Liver (tissue), 9 donors: ENCODE results near the gene ORC6. TPM values are rescaled to one million over a fixed set of nuclear protein-coding genes. Genes with fewer than 3 reads are reported as not detected.

ENCODE experiments used
- DNase-seq: peaks from one replicate; pipeline ENCODE4 v3.0.0-alpha.2; 2017; ENCODE audit warnings: low spot score
- H3K27ac ChIP-seq, 2 donors: one replicate each; pipeline ENCODE4 v1.7.0; 2013; ENCODE audit warnings: inconsistent platforms in 2 of 2, low read length in 2 of 2, control low read depth in 1 of 2, low read depth in 1 of 2, mild to moderate bottlenecking in 1 of 2
- H3K27me3 ChIP-seq, 4 donors: one replicate each; pipeline versions ENCODE4 v1.6.1 to v1.7.0; 2013; ENCODE audit warnings: low read length in 3 of 4, inconsistent platforms in 1 of 4, mild to moderate bottlenecking in 1 of 4, moderate library complexity in 1 of 4; ENCODE audit not compliant: control insufficient read depth in 4 of 4, insufficient read depth in 4 of 4
- H3K36me3 ChIP-seq, 4 donors: one replicate each; pipeline versions ENCODE4 v1.6.1 to v1.7.0; 2013; ENCODE audit warnings: low read length in 3 of 4, mild to moderate bottlenecking in 3 of 4, low read depth in 1 of 4, moderate library complexity in 1 of 4; ENCODE audit not compliant: control insufficient read depth in 4 of 4, insufficient read depth in 3 of 4
- H3K4me1 ChIP-seq, 4 donors: one replicate each; pipeline versions ENCODE4 v1.6.1 to v1.7.0; 2013; ENCODE audit warnings: low read length in 3 of 4, mild to moderate bottlenecking in 3 of 4, moderate library complexity in 1 of 4; ENCODE audit not compliant: control insufficient read depth in 4 of 4, insufficient read depth in 4 of 4
- H3K4me3 ChIP-seq, 3 donors: one replicate each; pipeline versions ENCODE4 v1.6.1 to v1.7.0; 2013; ENCODE audit warnings: low read length in 3 of 3, control low read depth in 1 of 3, low read depth in 1 of 3, mild to moderate bottlenecking in 1 of 3
- H3K9ac ChIP-seq, 2 donors: one replicate each; pipeline ENCODE4 v1.7.0; 2013; ENCODE audit warnings: low read length in 2 of 2, mild to moderate bottlenecking in 2 of 2, moderate library complexity in 2 of 2, control low read depth in 1 of 2, low read depth in 1 of 2
- H3K9me3 ChIP-seq, 4 donors: one replicate each; pipeline versions ENCODE4 v1.6.1 to v1.7.0; 2013; ENCODE audit warnings: low read length in 3 of 4; ENCODE audit not compliant: control insufficient read depth in 4 of 4
- EGR1 ChIP-seq, 2 donors: IDR thresholded peaks; 2 replicates each; pipeline ENCODE4 v1.6.1; 2016 to 2018; ENCODE audit warnings: antibody characterized with exemption in 2 of 2, low read depth in 2 of 2
- FOXA1 ChIP-seq: IDR thresholded peaks from 2 replicates; pipeline ENCODE4 v1.6.1; 2016; ENCODE audit warnings: antibody characterized with exemption
- FOXA2 ChIP-seq: IDR thresholded peaks from 2 replicates; pipeline ENCODE4 v1.6.1; 2016; ENCODE audit warnings: antibody characterized with exemption
- GABPA ChIP-seq, 2 donors: IDR thresholded peaks in 1 of 2; conservative IDR thresholded peaks in 1 of 2; 2 replicates each; pipeline ENCODE4 v1.6.1; 2016; ENCODE audit warnings: antibody characterized with exemption in 2 of 2, mild to moderate bottlenecking in 1 of 2, moderate library complexity in 1 of 2
- HNF4A ChIP-seq, 2 donors: conservative IDR thresholded peaks; 2 replicates each; pipeline ENCODE4 v1.6.1; 2016; ENCODE audit warnings: antibody characterized with exemption in 2 of 2, mild to moderate bottlenecking in 2 of 2
- HNF4G ChIP-seq: IDR thresholded peaks from 2 replicates; pipeline ENCODE4 v1.6.1; 2016; ENCODE audit warnings: antibody characterized with exemption
- JUND ChIP-seq, 2 donors: IDR thresholded peaks; 2 replicates each; pipeline ENCODE4 v1.6.1; 2016; ENCODE audit warnings: antibody characterized with exemption in 2 of 2
- NR2F2 ChIP-seq: IDR thresholded peaks from 2 replicates; pipeline ENCODE4 v1.6.1; 2016; ENCODE audit warnings: antibody characterized with exemption
- RAD21 ChIP-seq, 2 donors: IDR thresholded peaks; 2 replicates each; pipeline ENCODE4 v1.6.1; 2016; ENCODE audit warnings: antibody characterized with exemption in 2 of 2, mild to moderate bottlenecking in 2 of 2
- RXRA ChIP-seq, 2 donors: IDR thresholded peaks; 2 replicates each; pipeline ENCODE4 v1.6.1; 2017 to 2018; ENCODE audit warnings: antibody characterized with exemption in 2 of 2, mild to moderate bottlenecking in 1 of 2
- SP1 ChIP-seq: IDR thresholded peaks from 2 replicates; pipeline ENCODE4 v1.6.1; 2018; ENCODE audit warnings: antibody characterized with exemption, mild to moderate bottlenecking
- TAF1 ChIP-seq: conservative IDR thresholded peaks from 2 replicates; pipeline ENCODE4 v1.6.1; 2016; ENCODE audit warnings: antibody characterized with exemption, mild to moderate bottlenecking
- YY1 ChIP-seq: IDR thresholded peaks from 2 replicates; pipeline ENCODE4 v1.6.1; 2016; ENCODE audit warnings: antibody characterized with exemption, mild to moderate bottlenecking
- WGBS: extraction: QIAGEN DNeasy Blood & Tissue Kit; methylation state at CpG from one replicate; pipeline ENCODE4 v1.1.7; 2013; 5-methylcytosine and 5-hydroxymethylcytosine counted together
- polyA plus RNA-seq, 2 donors: library from polyadenylated mRNA; stranded (reverse) in 1 of 2; unstranded in 1 of 2; fragments of 200-250 nt in 1 of 2; fragments of >200 nt in 1 of 2; fragmentation: Nextera tagmentation in 1 of 2; extraction: Ambion mirVana in 1 of 2; gene quantifications; one replicate each; pipeline versions ENCODE4 v1.2.1 to v1.2.3, GENCODE V29; 2013 to 2015
- total RNA-seq, 2 donors: library from RNA; depleted of rRNA; stranded (reverse); fragments of >200 nt; gene quantifications; one replicate each; pipeline ENCODE4 v1.2.3, GENCODE V29; 2014
- TF ChIP-seq, protein P1 (sequence below): fragments of 150-350 bp; IDR thresholded peaks from 2 replicates; pipeline ENCODE4 v1.5.1; 2017; ENCODE audit warnings: improper control_type of control experiment, low read depth, low read length; ENCODE audit not compliant: missing input control
- TF ChIP-seq, protein P2 (sequence below): IDR thresholded peaks from 2 replicates; pipeline ENCODE4 v1.6.1; 2016; ENCODE audit warnings: antibody characterized with exemption
- TF ChIP-seq, protein P3 (sequence below): IDR thresholded peaks from 2 replicates; pipeline ENCODE4 v1.6.1; 2016; ENCODE audit warnings: antibody characterized with exemption
- TF ChIP-seq, protein P4 (sequence below): IDR thresholded peaks from 2 replicates; pipeline ENCODE4 v1.6.1; 2016; ENCODE audit warnings: antibody characterized with exemption, mild to moderate bottlenecking
- TF ChIP-seq, protein P5 (sequence below): IDR thresholded peaks from 2 replicates; pipeline ENCODE4 v1.6.1; 2016; ENCODE audit warnings: antibody characterized with exemption
- donor health status: healthy.
- donor health status: healthy.
- donor health status: healthy.
- donor health status: healthy.
- donor health status: healthy.

The ORC6 gene
- total and polyA plus RNA-seq, 4 donors = 0.56 to 16.8 (median 0.98) TPM

DNA sequence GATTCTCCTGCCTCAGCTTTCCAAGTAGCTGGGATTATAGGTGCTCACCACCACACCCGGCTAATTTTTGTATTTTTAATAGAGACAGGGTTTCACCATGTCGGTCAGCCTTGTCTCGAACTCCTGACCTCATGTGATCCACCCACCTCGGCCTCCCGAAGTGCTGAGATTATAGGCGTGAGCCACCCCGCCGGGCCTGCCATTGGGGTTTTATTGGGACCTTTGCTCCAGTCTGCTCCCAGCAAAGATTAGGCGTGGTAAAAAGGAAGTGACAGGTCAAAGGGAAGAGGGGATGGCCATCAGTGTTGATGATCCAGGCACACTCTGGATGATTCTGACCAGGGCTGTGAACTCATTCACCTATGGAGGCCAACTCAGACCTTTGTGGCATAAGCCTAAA, 38.2 kb downstream of the ORC6 start:
- H3K27ac ChIP-seq = no peak overlapping the region
- no peaks in the 10 kb centered on the region for H3K4me1 ChIP-seq
- no peaks in the 10 kb centered on the region for H3K36me3 ChIP-seq
- WGBS = 92% methylated on average over 9 of the region's 9 CpGs
- no peak overlapping the region for H3K9ac ChIP-seq
- no peaks in the 10 kb centered on the region for H3K9me3 ChIP-seq
- H3K4me3 ChIP-seq = no peak overlapping the region
- TF ChIP-seq TAF1 (no peak), FOXA1 (no peak), EGR1 (IDR thresholded peaks at IDR 0.05; ENCODE audit: low read depth in 2 of 2) (no peak), RXRA (IDR thresholded peaks at IDR 0.05) (no peak), HNF4A (conservative IDR thresholded peaks at IDR 0.05) (no peak), GABPA (IDR thresholded peaks at IDR 0.05 in 1 of 2, conservative IDR thresholded peaks at IDR 0.05 in 1 of 2) (no peak), JUND (IDR thresholded peaks at IDR 0.05) (no peak), YY1 (no peak), RAD21 (IDR thresholded peaks at IDR 0.05) (no peak), HNF4G (no peak), FOXA2 (no peak), SP1 (no peak), NR2F2 (no peak)
- TF ChIP-seq, protein P1, sequence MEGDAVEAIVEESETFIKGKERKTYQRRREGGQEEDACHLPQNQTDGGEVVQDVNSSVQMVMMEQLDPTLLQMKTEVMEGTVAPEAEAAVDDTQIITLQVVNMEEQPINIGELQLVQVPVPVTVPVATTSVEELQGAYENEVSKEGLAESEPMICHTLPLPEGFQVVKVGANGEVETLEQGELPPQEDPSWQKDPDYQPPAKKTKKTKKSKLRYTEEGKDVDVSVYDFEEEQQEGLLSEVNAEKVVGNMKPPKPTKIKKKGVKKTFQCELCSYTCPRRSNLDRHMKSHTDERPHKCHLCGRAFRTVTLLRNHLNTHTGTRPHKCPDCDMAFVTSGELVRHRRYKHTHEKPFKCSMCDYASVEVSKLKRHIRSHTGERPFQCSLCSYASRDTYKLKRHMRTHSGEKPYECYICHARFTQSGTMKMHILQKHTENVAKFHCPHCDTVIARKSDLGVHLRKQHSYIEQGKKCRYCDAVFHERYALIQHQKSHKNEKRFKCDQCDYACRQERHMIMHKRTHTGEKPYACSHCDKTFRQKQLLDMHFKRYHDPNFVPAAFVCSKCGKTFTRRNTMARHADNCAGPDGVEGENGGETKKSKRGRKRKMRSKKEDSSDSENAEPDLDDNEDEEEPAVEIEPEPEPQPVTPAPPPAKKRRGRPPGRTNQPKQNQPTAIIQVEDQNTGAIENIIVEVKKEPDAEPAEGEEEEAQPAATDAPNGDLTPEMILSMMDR = no peak
- TF ChIP-seq, protein P2, sequence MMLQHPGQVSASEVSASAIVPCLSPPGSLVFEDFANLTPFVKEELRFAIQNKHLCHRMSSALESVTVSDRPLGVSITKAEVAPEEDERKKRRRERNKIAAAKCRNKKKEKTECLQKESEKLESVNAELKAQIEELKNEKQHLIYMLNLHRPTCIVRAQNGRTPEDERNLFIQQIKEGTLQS = no peak
- TF ChIP-seq, protein P3, sequence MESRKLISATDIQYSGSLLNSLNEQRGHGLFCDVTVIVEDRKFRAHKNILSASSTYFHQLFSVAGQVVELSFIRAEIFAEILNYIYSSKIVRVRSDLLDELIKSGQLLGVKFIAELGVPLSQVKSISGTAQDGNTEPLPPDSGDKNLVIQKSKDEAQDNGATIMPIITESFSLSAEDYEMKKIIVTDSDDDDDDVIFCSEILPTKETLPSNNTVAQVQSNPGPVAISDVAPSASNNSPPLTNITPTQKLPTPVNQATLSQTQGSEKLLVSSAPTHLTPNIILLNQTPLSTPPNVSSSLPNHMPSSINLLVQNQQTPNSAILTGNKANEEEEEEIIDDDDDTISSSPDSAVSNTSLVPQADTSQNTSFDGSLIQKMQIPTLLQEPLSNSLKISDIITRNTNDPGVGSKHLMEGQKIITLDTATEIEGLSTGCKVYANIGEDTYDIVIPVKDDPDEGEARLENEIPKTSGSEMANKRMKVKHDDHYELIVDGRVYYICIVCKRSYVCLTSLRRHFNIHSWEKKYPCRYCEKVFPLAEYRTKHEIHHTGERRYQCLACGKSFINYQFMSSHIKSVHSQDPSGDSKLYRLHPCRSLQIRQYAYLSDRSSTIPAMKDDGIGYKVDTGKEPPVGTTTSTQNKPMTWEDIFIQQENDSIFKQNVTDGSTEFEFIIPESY = no peak
- TF ChIP-seq, protein P4, sequence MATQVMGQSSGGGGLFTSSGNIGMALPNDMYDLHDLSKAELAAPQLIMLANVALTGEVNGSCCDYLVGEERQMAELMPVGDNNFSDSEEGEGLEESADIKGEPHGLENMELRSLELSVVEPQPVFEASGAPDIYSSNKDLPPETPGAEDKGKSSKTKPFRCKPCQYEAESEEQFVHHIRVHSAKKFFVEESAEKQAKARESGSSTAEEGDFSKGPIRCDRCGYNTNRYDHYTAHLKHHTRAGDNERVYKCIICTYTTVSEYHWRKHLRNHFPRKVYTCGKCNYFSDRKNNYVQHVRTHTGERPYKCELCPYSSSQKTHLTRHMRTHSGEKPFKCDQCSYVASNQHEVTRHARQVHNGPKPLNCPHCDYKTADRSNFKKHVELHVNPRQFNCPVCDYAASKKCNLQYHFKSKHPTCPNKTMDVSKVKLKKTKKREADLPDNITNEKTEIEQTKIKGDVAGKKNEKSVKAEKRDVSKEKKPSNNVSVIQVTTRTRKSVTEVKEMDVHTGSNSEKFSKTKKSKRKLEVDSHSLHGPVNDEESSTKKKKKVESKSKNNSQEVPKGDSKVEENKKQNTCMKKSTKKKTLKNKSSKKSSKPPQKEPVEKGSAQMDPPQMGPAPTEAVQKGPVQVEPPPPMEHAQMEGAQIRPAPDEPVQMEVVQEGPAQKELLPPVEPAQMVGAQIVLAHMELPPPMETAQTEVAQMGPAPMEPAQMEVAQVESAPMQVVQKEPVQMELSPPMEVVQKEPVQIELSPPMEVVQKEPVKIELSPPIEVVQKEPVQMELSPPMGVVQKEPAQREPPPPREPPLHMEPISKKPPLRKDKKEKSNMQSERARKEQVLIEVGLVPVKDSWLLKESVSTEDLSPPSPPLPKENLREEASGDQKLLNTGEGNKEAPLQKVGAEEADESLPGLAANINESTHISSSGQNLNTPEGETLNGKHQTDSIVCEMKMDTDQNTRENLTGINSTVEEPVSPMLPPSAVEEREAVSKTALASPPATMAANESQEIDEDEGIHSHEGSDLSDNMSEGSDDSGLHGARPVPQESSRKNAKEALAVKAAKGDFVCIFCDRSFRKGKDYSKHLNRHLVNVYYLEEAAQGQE = no peak
- no peaks in the 10 kb centered on the region for H3K27me3 ChIP-seq
- no peak for DNase-seq

DNA sequence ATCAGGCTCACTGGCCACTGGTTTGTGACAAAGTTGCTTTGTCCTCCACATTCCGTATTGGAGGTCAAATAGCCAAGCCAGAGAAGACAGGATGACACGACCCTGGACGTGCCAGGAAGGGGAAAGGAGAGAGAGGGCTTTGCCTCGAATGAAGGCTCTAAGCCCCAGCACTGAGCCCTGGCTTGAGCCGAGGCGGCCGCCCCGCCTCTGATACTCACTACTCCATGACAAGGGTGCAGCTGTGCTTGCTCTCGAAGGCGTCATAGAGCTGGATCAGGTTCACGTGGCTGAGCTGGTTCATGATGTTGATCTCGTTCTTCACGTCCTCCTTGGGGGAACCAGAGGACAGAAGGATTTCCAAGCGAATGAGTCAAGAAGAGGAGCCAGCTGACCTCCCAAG, 39.3 kb downstream of the ORC6 start:
- H3K9me3 ChIP-seq = no peaks in the 10 kb centered on the region
- H3K9ac ChIP-seq = no peak overlapping the region
- H3K4me3 ChIP-seq = no peak overlapping the region
- H3K27ac ChIP-seq = no peak overlapping the region
- no peak for TF ChIP-seq EGR1 (IDR thresholded peaks at IDR 0.05; ENCODE audit: low read depth in 2 of 2)
- TF ChIP-seq, protein P5, sequence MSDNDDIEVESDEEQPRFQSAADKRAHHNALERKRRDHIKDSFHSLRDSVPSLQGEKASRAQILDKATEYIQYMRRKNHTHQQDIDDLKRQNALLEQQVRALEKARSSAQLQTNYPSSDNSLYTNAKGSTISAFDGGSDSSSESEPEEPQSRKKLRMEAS = no peak
- no peaks in the 10 kb centered on the region for H3K27me3 ChIP-seq
- H3K4me1 ChIP-seq = no peaks in the 10 kb centered on the region
- no peaks in the 10 kb centered on the region for H3K36me3 ChIP-seq
- DNase-seq = no peak
- 94% methylated on average over 14 of the region's 14 CpGs for WGBS
